SW 1271 (cell line): Measurements from ENCODE around the gene PRDM15.

Experiments
- DNase-seq, 2 experiments: peaks; one replicate each; lab custom pipeline; 2025; lab: John Stamatoyannopoulos, UW

PRDM15 gene

DNA sequence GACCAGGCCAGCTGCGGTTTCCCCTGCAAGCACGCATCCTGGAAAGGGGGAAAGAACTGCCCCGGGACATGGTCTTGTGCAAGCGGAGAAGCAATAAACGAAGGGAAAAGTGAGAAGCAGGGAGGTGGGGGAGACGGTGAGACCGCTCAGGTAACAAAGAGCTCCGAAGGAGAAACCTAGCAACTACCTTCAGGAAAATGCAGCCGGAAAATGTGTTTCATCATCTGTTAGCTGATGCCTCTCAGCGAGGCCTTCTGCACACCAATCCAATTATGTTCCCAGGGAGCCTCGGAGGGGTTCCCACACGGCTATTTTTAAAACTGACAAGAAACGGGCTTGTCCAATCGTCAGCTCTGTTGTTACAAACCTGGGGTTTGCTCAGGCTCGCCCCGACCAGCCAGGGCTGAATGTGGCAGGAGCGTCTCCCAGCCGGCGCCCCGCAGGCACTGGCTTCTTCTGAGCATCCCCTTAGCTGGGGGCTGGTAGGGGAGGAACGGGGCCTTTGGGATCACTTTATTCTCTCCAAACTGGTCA lies 115.7 kb downstream of the PRDM15 start:
- DNase-seq = no peak

DNA sequence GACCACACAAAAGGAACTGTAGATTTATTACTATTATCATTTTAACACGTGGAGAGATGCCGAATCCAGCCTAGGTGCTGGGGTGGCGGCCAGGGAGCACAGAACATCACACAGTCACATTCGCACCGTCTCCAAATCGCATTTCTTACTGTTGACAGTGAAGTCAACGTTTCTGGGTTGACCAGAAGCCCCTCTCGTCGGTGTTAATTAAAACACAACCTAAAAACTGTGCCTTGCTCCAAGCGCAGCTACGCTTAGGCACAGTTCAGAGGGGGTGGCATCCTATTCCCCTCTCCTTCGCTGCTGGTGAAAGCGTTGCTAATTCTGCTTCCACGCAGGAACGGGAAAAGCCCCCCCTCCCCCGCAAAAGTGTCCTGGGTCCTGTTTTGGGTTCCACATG lies 116.4 kb downstream of the PRDM15 start:
- no peak for DNase-seq

DNA sequence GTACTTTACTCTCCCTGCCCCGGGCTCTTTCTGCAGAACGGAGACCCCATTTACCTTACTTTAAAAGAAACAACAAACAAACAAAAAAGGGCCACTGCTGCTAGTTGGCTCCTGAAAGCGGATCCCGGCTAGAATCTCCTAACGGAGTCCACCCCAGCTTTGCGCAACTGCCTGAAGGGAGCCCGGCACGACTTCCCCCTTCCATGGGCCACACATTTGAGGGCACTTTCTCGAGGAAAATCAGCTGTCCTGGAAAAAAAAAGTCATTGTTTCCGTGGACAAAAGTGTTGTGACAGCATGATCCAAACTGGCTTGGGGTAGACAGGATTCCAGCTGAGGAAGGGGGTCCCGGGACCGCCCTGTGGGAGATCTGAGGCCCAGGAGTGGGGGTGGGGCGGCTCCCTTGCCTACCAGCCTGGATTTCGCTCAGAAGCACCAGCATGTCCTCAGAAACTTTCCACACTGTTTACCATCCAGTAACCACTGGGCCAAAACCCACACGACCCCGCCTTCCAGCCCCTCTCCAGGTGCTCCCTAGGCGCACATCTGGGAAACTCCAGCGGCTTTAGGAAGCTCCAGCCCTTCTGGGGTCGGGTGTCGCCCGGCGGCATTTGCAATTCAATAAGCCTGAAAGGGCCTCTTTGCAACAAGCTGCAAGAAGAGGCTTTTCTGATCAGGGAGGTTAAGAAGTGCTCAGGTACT lies 117.1 kb downstream of the PRDM15 start:
- DNase-seq = no peak

DNA sequence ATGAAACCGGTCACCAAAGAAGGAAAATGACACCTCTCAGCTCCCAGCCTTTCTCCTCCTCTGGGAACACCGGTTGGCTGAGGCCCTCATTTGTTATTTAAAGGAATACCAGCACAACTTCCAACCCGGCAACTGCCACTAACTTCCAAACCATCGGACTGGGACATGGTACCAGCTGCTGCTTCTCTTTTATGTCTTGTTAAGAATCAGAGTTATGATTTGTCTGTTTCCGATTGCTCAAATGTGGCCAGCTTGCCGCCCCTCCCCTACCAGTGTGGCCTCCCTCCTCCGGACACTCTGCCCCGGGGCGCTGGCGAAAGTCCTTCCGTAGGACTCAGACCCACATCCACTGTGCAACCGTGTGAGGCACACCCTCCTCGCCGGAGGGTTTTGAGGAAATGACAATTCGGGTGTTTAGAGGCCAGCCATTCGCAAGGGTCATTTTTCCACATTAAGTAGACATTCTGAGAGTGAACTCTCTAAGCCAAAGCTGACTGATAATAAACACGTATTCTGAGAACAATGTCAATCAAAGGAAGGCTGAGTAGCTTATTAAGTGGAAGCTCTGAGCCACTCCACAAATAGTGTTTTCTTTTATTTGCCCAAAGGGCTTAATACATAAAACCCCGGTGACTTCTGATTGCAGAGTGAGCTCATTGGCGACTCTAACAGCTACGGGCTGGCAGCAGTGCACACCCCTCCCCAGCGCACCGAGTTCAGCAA lies 117.8 kb downstream of the PRDM15 start:
- DNase-seq = peak in 1 of 2 experiments; percentile 6

DNA sequence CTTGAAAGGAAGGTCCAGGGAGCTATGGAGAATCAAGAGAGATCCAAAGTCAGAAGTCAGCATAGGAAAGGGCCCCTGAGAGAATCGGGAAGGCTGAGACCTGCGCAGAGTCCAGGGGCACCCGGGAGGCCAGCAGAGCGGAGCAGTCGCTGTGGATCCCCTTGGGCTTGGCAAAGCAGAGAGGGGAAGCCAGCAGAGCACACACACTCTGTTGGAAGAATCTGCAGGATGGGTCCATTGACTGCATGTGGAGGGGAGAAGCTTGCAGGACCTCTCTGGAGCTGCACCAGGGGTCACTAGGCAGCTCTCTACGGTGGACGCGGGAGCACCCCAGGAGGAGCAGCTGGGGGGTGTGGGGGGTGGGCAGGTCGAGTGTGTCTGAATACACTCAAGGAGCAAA lies 118.7 kb downstream of the PRDM15 start:
- DNase-seq = no peak

DNA sequence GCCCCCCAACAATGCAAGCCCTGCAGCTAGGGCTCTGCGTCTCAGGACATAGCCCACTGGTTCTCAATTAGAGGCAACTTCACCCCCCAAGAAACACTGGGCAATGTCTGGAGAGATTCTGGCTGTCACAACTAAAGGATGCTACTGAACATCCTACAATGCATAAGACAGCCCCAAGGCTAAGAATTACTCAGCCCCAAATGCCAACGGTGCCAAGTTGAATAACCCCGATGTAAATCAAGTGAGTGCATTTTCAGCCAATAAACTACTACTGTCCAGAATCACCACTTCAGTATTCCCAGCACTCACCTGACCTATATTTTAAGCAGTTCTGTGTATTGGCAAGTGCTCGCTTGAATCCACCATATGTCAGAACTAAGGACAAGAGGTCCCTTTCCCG lies 119.2 kb downstream of the PRDM15 start:
- no peak for DNase-seq

DNA sequence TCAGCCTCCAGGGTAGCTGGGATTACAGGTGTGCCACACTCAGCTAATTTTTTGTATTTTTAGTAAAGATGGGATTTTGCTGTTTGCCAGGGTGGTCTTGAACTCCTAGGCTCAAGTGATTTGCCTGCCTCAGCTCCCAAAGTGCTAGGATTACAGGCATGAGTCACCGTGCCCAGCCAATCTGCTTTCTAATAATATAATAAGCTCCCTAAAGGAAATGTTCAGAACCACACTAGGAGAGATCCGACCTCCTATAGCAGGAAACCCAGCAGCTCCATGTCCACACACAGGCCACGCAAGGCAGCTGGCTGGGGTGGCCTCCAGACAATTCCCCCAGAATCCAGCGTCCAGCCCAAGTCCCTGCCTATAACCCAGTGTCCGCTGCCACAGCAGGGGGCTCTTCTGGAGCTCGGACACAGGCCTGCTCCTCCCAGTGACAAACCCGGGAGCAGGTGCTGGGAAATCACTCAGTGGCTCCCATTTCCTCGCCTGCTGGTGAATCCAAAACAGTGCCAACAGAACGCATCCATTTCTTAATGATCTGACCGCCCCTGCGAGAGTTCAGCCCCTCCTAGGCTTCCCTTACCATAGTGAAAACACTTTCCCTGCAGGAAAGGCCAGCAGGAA lies 119.8 kb downstream of the PRDM15 start:
- no peak for DNase-seq

DNA sequence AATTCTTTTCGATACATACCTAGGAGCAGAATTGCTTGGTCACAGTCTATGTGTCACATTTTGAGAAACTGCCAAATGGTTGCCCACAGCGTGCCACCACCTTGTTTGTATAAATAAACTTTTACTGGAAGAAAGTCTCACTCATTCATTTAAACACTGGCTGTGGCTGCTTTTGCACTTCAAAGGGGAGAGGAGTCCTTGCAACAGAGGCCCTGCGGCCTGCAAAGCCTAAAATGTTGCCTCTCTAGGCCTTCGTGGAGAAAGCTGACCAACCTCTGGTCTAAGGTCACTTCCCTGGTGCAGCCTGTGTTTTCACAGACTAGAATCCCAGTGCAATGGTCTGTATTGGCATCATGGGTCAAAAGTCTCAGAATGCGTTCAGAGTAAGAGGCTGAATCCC lies 120.6 kb downstream of the PRDM15 start:
- DNase-seq = no peak

DNA sequence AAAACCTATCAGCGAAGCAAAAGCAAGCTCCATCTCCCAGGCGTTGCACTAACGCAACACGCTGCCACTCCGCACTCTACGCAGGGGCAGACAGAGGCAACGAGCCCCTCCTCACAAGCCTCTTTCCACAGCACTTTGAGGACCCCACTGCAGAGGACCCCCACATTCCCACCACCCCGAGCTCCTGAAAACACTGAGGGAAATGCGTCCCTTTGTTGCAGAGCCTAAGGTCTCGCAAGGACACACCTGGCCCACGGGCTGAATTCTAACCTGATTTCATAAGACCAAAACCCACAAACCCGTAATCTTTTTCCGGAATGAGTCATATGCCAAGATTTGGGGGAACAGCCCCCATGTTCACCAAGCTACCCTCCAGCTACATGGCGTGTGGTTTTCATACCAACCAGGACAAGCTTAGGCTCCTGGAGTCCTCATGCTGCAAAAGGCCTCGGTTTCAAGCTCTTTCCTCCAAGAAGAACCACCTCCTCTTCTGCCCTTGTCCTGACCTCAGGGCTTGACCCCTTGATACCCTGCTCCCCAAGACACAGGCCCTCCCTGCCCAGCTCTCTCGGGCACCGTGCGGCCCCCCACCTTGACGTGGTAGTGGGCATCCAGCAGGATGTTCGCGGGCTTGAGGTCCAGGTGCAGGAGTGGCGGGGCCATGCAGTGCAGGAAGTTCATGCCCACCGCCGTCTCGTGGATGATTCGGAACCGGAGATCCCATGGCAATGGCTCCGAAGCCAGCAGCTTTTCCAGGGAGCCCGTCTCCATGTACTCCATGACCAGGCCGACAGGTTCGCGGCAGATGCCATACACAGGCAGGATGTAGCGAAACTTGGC lies 123.0 kb downstream of the PRDM15 start:
- DNase-seq = no peak

DNA sequence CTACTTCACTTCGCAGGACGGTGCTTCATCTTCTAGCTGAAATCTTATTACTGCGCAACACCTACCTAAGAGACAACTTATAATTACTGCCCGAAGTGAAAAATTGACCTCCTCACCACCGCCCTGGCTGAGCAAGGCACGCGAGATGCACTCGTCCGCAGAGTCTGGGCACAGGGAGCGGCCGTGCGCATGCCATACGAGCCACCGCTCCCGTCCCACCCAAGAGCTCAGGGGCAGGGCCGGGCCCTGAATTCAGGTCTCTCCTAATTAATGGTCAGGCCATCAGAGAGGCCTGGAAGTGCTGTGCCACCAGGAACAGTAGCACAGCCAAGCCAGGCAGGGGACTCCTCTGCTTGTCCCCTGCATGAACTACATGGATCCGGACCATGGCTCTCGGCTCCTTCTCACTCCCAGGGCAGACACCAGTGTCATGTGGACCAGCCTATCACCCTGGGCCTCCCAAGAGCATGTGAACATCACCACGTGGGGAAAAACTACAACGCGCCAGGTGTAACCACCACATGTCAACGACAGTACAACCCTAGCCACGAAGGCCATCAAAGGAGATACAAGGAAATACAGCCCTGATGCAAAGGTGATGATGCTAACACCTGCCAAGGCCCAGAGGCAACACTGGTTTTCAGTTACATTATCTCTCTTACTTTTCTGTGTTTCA lies 123.7 kb downstream of the PRDM15 start:
- no peak for DNase-seq

DNA sequence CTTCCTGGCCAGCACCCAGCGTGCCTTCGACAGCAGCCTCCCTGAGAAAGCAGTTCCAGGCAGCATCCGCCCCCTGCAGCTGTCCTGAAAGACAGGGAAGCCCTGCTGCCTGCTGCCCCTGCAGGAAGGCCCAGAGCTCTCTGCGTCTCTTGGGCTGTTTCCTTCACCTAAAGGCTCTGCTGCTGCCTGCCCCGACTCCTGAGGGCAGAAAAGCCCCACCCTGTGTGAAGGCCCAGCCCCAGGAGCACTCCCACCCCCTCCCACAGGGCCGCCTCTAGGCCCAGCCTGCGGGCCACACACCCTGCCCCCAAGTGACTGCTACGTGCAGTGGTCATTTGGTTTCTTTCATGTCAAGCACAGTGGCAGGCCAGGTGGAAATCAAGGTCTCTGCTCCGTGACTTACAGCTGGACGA lies 124.7 kb downstream of the PRDM15 start:
- no peak for DNase-seq

DNA sequence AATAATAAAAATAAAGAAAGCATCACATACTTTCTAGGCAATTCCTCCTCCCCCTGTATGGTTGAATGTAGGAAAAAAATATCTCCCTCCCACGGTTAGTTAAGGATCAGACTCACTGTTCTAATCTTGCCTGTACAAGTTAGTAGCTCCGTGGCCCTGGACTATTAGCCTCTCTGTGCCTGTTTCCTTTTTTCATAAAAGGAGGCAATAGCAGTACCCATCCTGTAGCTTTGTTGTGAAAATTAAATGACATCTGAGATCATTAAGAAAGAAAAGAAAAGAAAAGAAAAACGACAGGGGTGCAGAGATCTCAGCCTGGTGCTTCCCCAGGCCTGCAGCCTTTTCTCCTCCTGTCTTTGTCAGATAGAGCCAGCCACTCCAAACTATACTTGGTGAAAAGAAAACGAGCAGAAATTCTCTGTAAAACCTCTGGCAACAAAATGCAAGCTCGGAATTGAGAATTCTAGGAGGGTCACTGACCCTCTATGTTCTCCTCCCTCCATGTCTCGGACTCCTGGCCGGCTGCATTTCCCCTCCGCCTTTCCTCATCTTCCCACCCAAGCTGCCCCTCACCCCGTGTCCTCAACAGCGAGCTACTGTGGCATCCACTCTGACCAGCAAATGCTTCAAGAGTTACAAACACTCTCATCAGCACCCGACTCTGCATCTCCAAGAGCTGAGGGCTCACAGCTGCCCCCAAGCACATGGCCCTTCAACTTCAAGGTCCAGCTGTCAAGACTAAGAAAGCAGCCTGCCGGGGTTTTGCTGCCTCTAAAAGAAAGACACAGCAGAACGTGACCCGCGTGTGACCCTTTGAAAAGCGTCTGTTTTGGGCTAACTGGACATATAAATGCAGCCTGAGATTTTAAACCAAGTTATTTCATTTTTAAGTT lies 125.9 kb downstream of the PRDM15 start:
- DNase-seq = no peak

DNA sequence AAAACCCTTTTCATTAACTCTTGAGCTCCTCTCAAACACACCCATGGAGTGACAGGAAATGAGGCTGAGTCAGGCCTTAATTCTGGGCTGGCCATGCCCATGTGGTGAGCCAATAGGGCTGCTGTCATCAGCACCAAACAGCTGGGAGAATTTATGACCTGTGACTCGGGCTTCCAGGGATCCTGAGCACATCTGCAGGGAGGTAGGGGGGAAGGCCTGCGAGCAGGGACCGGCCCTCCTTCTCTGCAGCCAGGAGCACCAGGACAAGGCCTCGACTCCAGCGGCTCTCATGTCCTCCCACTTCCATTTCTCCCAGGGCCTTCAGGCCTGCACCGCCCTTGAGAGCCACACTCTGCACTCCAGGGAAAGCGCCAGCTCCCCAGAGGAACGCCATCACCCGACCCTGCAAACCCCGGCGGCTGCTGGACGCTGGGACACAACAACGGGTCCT lies 126.9 kb downstream of the PRDM15 start:
- no peak for DNase-seq

DNA sequence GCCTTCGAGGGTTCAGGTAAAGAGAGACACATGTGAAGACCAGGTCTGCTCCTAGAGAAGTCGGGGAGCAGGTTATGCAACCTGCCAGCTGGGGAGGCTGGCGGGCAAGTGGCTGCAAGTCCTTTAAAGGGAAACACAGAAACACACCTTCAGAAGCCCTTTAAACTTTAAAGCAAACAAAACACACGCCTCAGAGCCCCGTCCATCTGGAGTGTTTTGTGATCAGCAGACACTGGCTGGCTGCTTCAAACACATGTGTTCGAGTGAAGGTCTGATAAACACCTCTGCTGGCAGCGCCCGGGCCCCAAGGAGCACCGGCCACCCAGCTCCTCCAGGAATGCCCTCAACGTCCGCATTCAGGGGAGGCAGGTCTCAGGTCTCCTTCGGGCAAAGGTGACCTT lies 127.5 kb downstream of the PRDM15 start:
- DNase-seq = no peak

DNA sequence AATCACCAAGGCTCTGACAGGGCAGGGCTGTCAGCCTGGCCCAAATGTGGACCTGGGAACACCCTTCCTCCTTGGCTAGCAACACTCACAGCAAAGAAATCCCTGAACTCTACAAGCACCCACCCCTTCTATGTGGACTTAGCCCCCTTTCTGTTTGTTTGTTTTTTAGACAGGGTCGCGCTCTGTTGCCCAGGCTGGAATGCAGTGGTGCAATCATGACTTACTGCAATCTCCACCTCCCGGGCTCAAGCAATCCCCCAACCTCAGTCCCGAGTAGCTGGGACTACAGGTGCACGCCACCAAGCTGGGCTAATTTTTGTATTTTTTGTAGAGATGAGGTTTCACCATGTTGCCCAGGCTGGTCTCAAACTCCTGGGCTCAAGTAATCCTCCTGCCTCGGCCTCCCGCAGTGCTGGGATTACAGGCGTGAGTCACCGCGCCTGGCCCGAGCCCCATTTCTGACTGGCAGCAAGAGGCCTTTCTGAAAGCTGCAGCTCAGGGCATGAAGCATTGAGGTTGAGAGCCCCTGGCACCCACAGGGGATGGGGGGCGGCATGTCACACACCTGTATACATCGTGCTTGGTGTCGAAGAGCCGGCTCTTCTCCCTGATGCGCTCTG lies 128.5 kb downstream of the PRDM15 start:
- DNase-seq = no peak

DNA sequence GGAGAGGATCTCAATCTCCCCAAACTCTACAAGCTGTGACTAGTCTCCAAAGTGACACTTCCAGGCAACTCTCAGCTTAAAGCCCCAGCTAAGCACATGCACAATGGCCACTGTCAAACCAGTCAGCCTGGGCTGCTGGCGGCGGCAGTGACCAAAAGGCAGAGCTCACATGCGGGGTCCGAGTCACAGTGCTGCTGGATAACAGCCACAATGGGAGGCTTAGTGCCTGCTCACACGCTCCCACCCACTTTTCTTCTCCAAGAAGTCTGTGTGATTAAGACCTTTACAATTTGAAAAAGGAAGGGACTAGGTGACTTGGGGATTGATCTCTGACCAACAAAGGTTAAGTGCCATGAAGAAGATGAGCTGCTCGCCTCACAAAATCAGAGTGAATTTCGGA lies 129.1 kb downstream of the PRDM15 start:
- no peak for DNase-seq

DNA sequence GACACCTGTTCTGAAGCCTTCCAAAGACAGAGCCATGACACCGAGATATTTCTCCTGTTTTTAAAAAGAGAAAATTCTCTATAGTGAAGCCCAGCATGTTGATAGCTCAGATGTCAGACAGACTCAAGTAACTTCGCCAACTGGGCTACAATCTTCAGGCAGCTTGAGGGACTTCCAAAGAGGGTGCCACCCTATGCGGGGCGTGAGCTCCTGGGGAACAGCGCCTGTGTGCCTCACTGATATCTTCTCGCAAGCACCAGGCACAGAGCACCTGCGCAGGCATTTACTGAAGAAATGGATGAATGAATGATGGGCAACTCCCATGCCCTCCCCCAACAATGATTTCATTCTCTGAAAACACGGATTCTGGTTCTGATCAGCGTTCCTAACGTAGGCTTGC lies 129.9 kb downstream of the PRDM15 start:
- DNase-seq = no peak
